Cardiac fibroblast (primary cell): ENCODE measurements around the gene NUP188.

Experiments used
- DNase-seq, 2 donors: peaks; one replicate each; pipeline versions ENCODE4 v3.0.0 to v3.0.0-alpha.2; 2010; ENCODE audit warnings: low read depth in 2 of 2
- H3K4me3 ChIP-seq, 2 donors: replicated peaks in 1 of 2; 1 replicate in 1 of 2; 2 replicates in 1 of 2; pipeline ENCODE4 v1.5.1; 2011; ENCODE audit warnings: low read depth in 2 of 2, low read length in 2 of 2, mild to moderate bottlenecking in 2 of 2, moderate library complexity in 1 of 2
- TF ChIP-seq, protein P1 (sequence below): IDR thresholded peaks from one replicate; pipeline ENCODE4 v1.5.1; 2011; ENCODE audit warnings: low read depth, mild to moderate bottlenecking, low read length, inconsistent platforms

The NUP188 gene

DNA sequence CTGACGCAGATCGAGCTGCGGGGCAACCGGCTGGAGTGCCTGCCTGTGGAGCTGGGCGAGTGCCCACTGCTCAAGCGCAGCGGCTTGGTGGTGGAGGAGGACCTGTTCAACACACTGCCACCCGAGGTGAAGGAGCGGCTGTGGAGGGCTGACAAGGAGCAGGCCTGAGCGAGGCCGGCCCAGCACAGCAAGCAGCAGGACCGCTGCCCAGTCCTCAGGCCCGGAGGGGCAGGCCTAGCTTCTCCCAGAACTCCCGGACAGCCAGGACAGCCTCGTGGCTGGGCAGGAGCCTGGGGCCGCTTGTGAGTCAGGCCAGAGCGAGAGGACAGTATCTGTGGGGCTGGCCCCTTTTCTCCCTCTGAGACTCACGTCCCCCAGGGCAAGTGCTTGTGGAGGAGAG lies 31.3 kb upstream of the NUP188 start:
- DNase-seq: peak; percentile 37 to 52
- TF ChIP-seq, protein P1, sequence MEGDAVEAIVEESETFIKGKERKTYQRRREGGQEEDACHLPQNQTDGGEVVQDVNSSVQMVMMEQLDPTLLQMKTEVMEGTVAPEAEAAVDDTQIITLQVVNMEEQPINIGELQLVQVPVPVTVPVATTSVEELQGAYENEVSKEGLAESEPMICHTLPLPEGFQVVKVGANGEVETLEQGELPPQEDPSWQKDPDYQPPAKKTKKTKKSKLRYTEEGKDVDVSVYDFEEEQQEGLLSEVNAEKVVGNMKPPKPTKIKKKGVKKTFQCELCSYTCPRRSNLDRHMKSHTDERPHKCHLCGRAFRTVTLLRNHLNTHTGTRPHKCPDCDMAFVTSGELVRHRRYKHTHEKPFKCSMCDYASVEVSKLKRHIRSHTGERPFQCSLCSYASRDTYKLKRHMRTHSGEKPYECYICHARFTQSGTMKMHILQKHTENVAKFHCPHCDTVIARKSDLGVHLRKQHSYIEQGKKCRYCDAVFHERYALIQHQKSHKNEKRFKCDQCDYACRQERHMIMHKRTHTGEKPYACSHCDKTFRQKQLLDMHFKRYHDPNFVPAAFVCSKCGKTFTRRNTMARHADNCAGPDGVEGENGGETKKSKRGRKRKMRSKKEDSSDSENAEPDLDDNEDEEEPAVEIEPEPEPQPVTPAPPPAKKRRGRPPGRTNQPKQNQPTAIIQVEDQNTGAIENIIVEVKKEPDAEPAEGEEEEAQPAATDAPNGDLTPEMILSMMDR: no peak
- no peak overlapping the region for H3K4me3 ChIP-seq

DNA sequence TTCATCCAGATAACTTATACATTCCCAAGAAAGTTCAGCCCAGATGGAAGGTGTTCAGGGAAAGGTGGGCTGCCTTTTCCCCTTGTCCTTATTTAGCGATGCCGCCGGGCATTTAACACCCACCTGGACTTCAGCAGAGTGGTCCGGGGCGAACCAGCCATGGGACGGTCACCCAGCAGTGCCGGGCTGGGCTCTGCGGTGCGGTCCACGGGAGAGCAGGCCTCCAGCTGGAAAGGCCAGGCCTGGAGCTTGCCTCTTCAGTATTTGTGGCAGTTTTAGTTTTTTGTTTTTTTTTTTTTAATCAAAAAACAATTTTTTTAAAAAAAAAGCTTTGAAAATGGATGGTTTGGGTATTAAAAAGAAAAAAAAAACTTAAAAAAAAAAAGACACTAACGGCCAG lies 30.8 kb upstream of the NUP188 start:
- TF ChIP-seq, protein P1: no peak
- DNase-seq: no peak
- H3K4me3 ChIP-seq: no peak overlapping the region

DNA sequence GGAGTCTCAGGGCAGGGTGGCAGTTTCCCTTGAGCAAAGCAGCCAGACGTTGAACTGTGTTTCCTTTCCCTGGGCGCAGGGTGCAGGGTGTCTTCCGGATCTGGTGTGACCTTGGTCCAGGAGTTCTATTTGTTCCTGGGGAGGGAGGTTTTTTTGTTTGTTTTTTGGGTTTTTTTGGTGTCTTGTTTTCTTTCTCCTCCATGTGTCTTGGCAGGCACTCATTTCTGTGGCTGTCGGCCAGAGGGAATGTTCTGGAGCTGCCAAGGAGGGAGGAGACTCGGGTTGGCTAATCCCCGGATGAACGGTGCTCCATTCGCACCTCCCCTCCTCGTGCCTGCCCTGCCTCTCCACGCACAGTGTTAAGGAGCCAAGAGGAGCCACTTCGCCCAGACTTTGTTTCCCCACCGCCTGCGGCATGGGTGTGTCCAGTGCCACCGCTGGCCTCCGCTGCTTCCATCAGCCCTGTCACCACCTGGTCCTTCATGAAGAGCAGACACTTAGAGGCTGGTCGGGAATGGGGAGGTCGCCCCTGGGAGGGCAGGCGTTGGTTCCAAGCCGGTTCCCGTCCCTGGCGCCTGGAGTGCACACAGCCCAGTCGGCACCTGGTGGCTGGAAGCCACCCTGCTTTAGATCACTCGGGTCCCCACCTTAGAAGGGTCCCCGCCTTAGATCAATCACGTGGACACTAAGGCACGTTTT lies 30.2 kb upstream of the NUP188 start:
- DNase-seq: peak; percentile 92 to 94
- TF ChIP-seq, protein P1: no peak
- no peak overlapping the region for H3K4me3 ChIP-seq

DNA sequence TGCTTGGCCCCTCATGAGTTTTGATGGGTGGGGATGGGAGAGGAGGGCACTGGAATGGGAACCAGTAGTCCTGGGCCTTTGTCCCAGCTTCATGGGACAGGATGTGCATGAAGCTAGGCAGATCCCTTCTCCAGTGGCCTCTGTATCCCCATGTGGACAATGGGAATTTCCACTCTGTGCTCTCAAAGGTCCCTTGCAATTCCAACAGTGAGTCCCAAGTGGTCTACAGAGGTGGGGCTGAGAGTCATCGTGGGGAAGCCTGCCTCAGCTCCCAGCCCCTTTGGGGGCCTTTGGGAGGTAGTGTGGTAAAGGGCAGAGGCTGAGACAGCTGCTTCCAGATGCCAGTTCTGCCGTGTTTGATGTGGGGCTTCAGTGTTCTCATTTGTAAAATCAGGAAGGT lies 28.6 kb upstream of the NUP188 start:
- TF ChIP-seq, protein P1: no peak
- no peak for DNase-seq
- no peak overlapping the region for H3K4me3 ChIP-seq

DNA sequence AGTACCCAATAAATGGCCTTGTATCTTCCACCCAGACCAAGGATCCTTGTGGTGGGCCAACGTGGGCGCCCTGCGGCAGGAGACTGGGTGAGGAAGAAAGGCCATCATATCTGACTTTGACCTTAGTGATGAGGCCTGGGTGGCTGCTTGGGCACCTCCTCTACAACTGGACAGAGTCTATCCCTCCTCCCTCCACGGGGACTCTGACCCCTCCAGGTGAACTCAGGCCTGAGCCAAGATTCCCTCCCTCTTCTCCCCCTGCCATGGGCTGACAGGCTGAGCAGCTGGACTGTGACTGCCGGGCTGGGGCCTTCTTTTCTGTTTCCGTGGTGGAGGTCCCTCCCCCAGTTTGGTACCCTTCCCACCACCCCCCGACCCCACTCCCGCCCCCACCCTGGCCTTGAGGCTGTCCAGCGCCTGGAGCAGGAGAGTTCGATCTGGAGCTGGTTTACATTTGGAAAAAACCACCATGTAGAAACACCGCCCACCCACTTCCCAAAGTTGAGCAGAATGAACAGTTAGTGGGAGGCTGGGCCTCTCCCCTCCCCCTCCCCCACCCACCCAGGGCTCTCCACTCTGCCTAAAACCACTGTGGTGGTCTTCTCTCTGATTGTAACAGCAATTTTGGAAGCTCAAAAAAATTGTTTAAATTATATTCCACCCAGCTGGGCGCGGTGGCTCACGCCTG lies 28.0 kb upstream of the NUP188 start:
- H3K4me3 ChIP-seq: no peak overlapping the region
- TF ChIP-seq, protein P1: no peak
- no peak for DNase-seq

DNA sequence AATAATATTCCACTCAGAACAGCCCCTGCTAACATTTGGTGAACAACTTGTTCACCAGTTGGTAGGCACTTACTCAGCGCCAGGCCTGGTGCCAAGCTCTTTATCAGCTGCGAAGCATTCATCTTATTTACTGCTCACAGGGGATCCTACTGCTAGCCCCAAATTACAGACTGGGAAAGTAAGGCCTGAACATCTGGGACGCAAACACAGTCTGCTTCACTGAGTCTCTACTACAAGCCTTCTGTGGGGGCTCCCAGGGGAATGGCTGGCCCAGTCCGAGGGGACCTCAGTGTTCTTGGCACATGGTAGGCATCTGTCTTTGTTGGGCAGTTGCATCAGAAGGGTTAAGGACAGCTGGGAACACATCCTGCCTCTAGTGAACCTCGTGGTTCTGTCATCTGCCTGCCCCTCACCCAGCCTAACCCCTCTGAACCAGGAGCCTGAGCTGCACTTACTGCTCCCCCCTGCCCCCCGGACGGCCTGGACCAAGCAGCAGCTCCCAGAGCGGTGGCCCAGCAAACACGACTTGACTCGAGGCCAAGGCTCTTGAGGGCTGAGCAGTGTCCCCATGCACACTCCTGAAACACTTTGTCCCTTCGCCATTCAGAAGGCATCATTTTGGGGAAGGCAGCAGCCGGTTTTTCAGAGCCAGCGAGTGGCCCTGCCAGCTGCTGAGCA lies 27.0 kb upstream of the NUP188 start, which contains the start of gene PHYHD1:
TSS of gene PHYHD1 (plus strand) at position 602 of the 678 bp plus-strand sequence. CDS start 1,342 bp downstream, outside the sequence.
- DNase-seq: peak; percentile 77 to 82
- TF ChIP-seq, protein P1: no peak
- peak within 1 kb of the TSS in 1 of 2 donors; percentile 58 for H3K4me3 ChIP-seq
